Ishikawa (cell line): ENCODE data around the gene LOXL3.

Source experiments
- CEBPB ChIP-seq: IDR thresholded peaks from 2 replicates; pipeline ENCODE4 v1.6.1; 2012
- CREB1 ChIP-seq: IDR thresholded peaks from 2 replicates; pipeline ENCODE4 v1.6.1; 2012; ENCODE audit warnings: low read depth
- EGR1 ChIP-seq: IDR thresholded peaks from 2 replicates; pipeline ENCODE4 v1.6.1; 2012
- EP300 ChIP-seq: IDR thresholded peaks from 2 replicates; pipeline ENCODE4 v1.6.1; 2012; ENCODE audit warnings: borderline replicate concordance
- FOXM1 ChIP-seq: IDR thresholded peaks from 2 replicates; pipeline ENCODE4 v1.6.1; 2012; ENCODE audit warnings: low read depth, borderline replicate concordance
- NFIC ChIP-seq: IDR thresholded peaks from 2 replicates; pipeline ENCODE4 v1.6.1; 2012
- RAD21 ChIP-seq: IDR thresholded peaks from 2 replicates; pipeline ENCODE4 v1.6.1; 2012; ENCODE audit warnings: low read depth
- REST ChIP-seq: IDR thresholded peaks from 2 replicates; pipeline ENCODE4 v1.6.1; 2012; ENCODE audit warnings: low read depth, mild to moderate bottlenecking
- TAF1 ChIP-seq: IDR thresholded peaks from 2 replicates; pipeline ENCODE4 v1.6.1; 2012; ENCODE audit warnings: low read depth, mild to moderate bottlenecking
- TCF12 ChIP-seq: IDR thresholded peaks from 2 replicates; pipeline ENCODE4 v1.6.1; 2012; ENCODE audit warnings: low read depth
- TEAD4 ChIP-seq: IDR thresholded peaks from 2 replicates; pipeline ENCODE4 v1.6.1; 2012
- YY1 ChIP-seq: IDR thresholded peaks from 2 replicates; pipeline ENCODE4 v1.6.1; 2012; ENCODE audit warnings: low read depth
- ZBTB7A ChIP-seq: IDR thresholded peaks from 2 replicates; pipeline ENCODE4 v1.6.1; 2012; ENCODE audit warnings: low read depth
- TF ChIP-seq, protein P1 (sequence below): IDR thresholded peaks from 2 replicates; pipeline ENCODE4 v1.6.1; 2012
- TF ChIP-seq, protein P2 (sequence below): IDR thresholded peaks from 2 replicates; pipeline ENCODE4 v1.6.1; 2012

Gene LOXL3

GRCh38 chr2:74538881-74539339, 14.8 kb downstream of the LOXL3 start:
- TF ChIP-seq CEBPB, result peak; percentile 56; the same call in 1 of the 2 replicates
- no peak for TF ChIP-seq EGR1

GRCh38 chr2:74537140-74537539, 16.6 kb downstream of the LOXL3 start:
- TF ChIP-seq CEBPB, result no peak
- no peak for TF ChIP-seq EGR1

GRCh38 chr2:74536166-74536950, 17.4 kb downstream of the LOXL3 start:
- no peak for TF ChIP-seq NFIC

GRCh38 chr2:74535440-74535965, 18.2 kb downstream of the LOXL3 start:
- TF ChIP-seq EP300 (no peak), FOXM1 (no peak), CREB1 (no peak), TCF12 (no peak), REST (no peak), TEAD4 (no peak), RAD21 (no peak)
- TF ChIP-seq, protein P1, sequence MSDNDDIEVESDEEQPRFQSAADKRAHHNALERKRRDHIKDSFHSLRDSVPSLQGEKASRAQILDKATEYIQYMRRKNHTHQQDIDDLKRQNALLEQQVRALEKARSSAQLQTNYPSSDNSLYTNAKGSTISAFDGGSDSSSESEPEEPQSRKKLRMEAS, result no peak

- TF ChIP-seq YY1, result no peak
- TF ChIP-seq CREB1, result no peak
- TF ChIP-seq, protein P2, sequence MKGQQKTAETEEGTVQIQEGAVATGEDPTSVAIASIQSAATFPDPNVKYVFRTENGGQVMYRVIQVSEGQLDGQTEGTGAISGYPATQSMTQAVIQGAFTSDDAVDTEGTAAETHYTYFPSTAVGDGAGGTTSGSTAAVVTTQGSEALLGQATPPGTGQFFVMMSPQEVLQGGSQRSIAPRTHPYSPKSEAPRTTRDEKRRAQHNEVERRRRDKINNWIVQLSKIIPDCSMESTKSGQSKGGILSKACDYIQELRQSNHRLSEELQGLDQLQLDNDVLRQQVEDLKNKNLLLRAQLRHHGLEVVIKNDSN, result no peak
- TF ChIP-seq TAF1, result no peak
- no peak for TF ChIP-seq TEAD4
- TF ChIP-seq, protein P1, result no peak
- TF ChIP-seq NFIC, result no peak
- no peak for TF ChIP-seq FOXM1
- TF ChIP-seq RAD21, result no peak
- no peak for TF ChIP-seq EP300
Measured at GRCh38 chr2:74534411-74534810, 19.3 kb downstream of the LOXL3 start.

- no peak for TF ChIP-seq RAD21
- TF ChIP-seq, protein P1, result no peak
- no peak for TF ChIP-seq EP300
- TF ChIP-seq ZBTB7A, result no peak
- TF ChIP-seq TEAD4, result no peak
- TF ChIP-seq EGR1, result no peak
- TF ChIP-seq CREB1, result no peak
Measured at GRCh38 chr2:74533464-74533863, 20.3 kb downstream of the LOXL3 start.

DNA sequence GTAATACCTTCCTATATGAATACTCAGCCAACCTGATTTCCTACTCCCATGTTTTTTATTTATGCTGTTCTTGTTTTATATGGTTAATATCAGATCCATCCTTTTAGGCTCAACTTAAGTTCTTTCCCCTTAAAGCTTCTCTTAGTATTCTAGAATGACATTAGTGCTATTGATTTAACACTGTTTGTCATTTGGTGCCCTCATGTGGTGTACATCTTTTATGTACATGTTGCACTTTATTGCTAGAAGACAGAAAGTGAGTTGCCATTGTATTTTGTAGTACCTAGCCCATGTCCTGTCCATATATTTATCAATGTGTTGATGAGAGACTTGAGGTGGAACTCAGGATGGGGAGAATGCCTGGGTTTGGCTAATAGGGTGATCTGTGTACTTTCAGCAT, 21.5 kb downstream of the LOXL3 start:
- TF ChIP-seq, protein P2, result no peak
- peak; percentile 40 for TF ChIP-seq RAD21

DNA sequence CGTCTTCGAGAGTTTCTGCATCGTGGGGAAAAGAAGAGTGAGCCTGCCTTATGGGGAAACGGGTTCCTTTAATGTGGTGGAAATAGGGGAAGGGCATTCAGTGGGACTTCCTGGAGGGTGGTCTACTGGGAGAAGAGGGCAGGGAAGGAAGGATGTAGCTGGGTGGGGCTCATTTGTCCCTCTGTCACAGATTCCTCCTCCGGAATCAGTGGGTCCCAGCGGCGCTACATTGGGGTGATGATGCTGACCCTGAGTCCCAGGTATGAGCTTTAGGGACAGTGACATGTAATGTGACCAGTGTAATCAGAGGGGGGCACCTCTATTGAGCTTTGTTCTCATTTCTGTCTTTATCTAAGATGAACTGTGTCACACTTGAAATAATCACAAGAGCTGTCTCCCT, 22.1 kb downstream of the LOXL3 start:
- TF ChIP-seq CREB1 (no peak), TAF1 (no peak), TCF12 (no peak), TEAD4 (no peak), NFIC (no peak), FOXM1 (no peak), RAD21 (no peak), REST (no peak), ZBTB7A (no peak), EGR1 (no peak), EP300 (no peak), CEBPB (no peak), YY1 (no peak)
- TF ChIP-seq, protein P1, result no peak
- TF ChIP-seq, protein P2, result no peak
